Pulmonary artery endothelial cell (primary cell): ENCODE measurements around the gene TNFRSF21. TPM values are rescaled to one million over a fixed set of nuclear protein-coding genes. Genes with fewer than 3 reads are reported as not detected.

Source experiments
- total RNA-seq: library from RNA; depleted of rRNA; stranded (reverse); fragments of >200 nt; gene quantifications from 2 replicates; pipeline ENCODE4 v1.2.3, GENCODE V29; 2014

Gene TNFRSF21
- total RNA-seq, 1 donor from 2014 or later: 13.4 TPM

Other genes with a start within 250 kb of the TNFRSF21 start
- gene CD2AP, start 167.9 kb upstream of the TNFRSF21 start, total RNA-seq: 29.8 and 40.5 TPM in 2 replicates